ENCODE measurements around the gene NT5C3B.

The NT5C3B gene

GRCh38 chr17:41864498-41864835 is 28.4 kb upstream of the NT5C3B start (continued):
- TF ChIP-seq ZSCAN23 (tag by site-specific recombination; IDR thresholded peaks at IDR 0.05) (no peak), ZNF133 (tag by site-specific recombination; IDR thresholded peaks at IDR 0.05) (no peak), TCF7L2 (IDR thresholded peaks at IDR 0.05; ENCODE audit: borderline replicate concordance, low read depth, low read length) (no peak), ZNF138 (tag by site-specific recombination; IDR thresholded peaks at IDR 0.05; ENCODE audit: borderline replicate concordance) (no peak), IKZF3 (tag by site-specific recombination; IDR thresholded peaks at IDR 0.05) (no peak), ZNF311 (tag by site-specific recombination; IDR thresholded peaks at IDR 0.05; ENCODE audit: borderline replicate concordance) (no peak), YY2 (tag by site-specific recombination; IDR thresholded peaks at IDR 0.05) (no peak), ZNF19 (tag by site-specific recombination; IDR thresholded peaks at IDR 0.05; ENCODE audit: low read depth) (no peak), ZNF830 (tag by site-specific recombination; IDR thresholded peaks at IDR 0.05; ENCODE audit: low read depth) (no peak), ZNF341 (tag by site-specific recombination; IDR thresholded peaks at IDR 0.05; ENCODE audit: low read depth) (peak; percentile 32; the same call in 1 of the 2 replicates), ZNF366 (tag by site-specific recombination; conservative IDR thresholded peaks at IDR 0.05) (0 out of 2 replicates have a peak, but pooled peaks have one; percentile 33), ZNF488 (tag by site-specific recombination; IDR thresholded peaks at IDR 0.05) (no peak), ZNF169 (tag by site-specific recombination; IDR thresholded peaks at IDR 0.05) (no peak), ZNF610 (tag by site-specific recombination; IDR thresholded peaks at IDR 0.05; ENCODE audit: borderline replicate concordance) (no peak), ZNF48 (tag by site-specific recombination; IDR thresholded peaks at IDR 0.05) (no peak), ZBTB7A (tag by site-specific recombination; IDR thresholded peaks at IDR 0.05; ENCODE audit: low read depth) (peak; percentile 60; the same call in 1 of the 2 replicates), GFI1B (tag by site-specific recombination; IDR thresholded peaks at IDR 0.05) (no peak), CTCF (tag by site-specific recombination; IDR thresholded peaks at IDR 0.05) (peak; percentile 41; the same call in 1 of the 2 replicates), ZFP3 (tag by site-specific recombination; IDR thresholded peaks at IDR 0.05; ENCODE audit: low read depth) (no peak), ZNF266 (tag by site-specific recombination; IDR thresholded peaks at IDR 0.05; ENCODE audit: low read depth) (no peak), ZNF132 (tag by site-specific recombination; IDR thresholded peaks at IDR 0.05; ENCODE audit: borderline replicate concordance) (no peak), ZNF292 (tag by site-specific recombination; IDR thresholded peaks at IDR 0.05; ENCODE audit: borderline replicate concordance, low read depth) (no peak), ZNF140 (tag by site-specific recombination; IDR thresholded peaks at IDR 0.05) (no peak), EGR2 (tag by site-specific recombination; IDR thresholded peaks at IDR 0.05; ENCODE audit: low read depth) (peak; percentile 41; the same call in 1 of the 2 replicates), PATZ1 (tag by site-specific recombination; IDR thresholded peaks at IDR 0.05) (0 out of 2 replicates have a peak, but pooled peaks have one; percentile 58), ZSCAN18 (tag by site-specific recombination; IDR thresholded peaks at IDR 0.05) (no peak), ZNF560 (tag by site-specific recombination; IDR thresholded peaks at IDR 0.05; ENCODE audit: borderline replicate concordance) (no peak), ZNF10 (tag by site-specific recombination; IDR thresholded peaks at IDR 0.05) (peak; percentile 20; the same call in 1 of the 2 replicates), ZBTB11 (tag by site-specific recombination; conservative IDR thresholded peaks at IDR 0.05; ENCODE audit: low read depth) (no peak), ZSCAN30 (tag by site-specific recombination; IDR thresholded peaks at IDR 0.05) (no peak), SP3 (tag by site-specific recombination; IDR thresholded peaks at IDR 0.05) (no peak), ZNF23 (tag by site-specific recombination; IDR thresholded peaks at IDR 0.05; ENCODE audit: borderline replicate concordance) (no peak)
